Measurements from ENCODE around the gene FAM111B. TPM values are rescaled to one million over a fixed set of nuclear protein-coding genes. Genes with fewer than 3 reads are reported as not detected.

The FAM111B gene
- total and polyA plus RNA-seq, 2 of the 4 experiments (the other 2 are of a cell fraction): 3.2 to 9.3 TPM

GRCh38 chr11:59114344-59114743 is 7.3 kb downstream of the FAM111B start:
- H3K27ac ChIP-seq (ENCODE audit: insufficient read depth, low read length): no peak overlapping the region
- H3K56ac ChIP-seq (ENCODE audit: extremely low read depth, insufficient read depth, low read length): no peak overlapping the region
- CTCF ChIA-PET: no interaction called here
- no peak for TF ChIP-seq RFX5 (IDR thresholded peaks at IDR 0.05; ENCODE audit: low read depth, low read length)
- no peak for TF ChIP-seq USF2 (IDR thresholded peaks at IDR 0.05; ENCODE audit: low read depth, low read length)
- H4K5ac ChIP-seq (ENCODE audit: low read depth, low read length): no peak overlapping the region
- H2AFZ ChIP-seq (replicated peaks; ENCODE audit: low read length, poor library complexity): no peak overlapping the region
- peaks cover 6% of the 10 kb centered on the region; the same call in 1 of the 2 replicates for H3K36me3 ChIP-seq (ENCODE audit: control insufficient read depth, insufficient read depth, low read length)
- no TSS peak for BruUV-seq (replicated peaks)
- H3K27me3 ChIP-seq (ENCODE audit: control insufficient read depth, insufficient read depth, low read length): no peaks in the 10 kb centered on the region
- no peak overlapping the region for H3K4me2 ChIP-seq (ENCODE audit: low read depth, low read length)
- no peak overlapping the region for H2AK9ac ChIP-seq (replicated peaks; ENCODE audit: low read depth, low read length, poor library complexity)
- H3K9me3 ChIP-seq (ENCODE audit: control insufficient read depth, insufficient read depth, low read length): peaks cover 12% of the 10 kb centered on the region
- no peak overlapping the region for H4K8ac ChIP-seq (ENCODE audit: low read depth in 2 of 2, low read length in 2 of 2)
- in situ Hi-C loops (cut with MboI; ENCODE audit: low sequenced_read_pairs) (no loop called here), intact Hi-C loops (cut with micrococcal nuclease) (no loop called here), dilution Hi-C loops (cut with HindIII; ENCODE audit: low sequenced_read_pairs, unreplicated experiment) (no loop called here)
- H3K9me1 ChIP-seq (ENCODE audit: insufficient read depth, low read length): no peaks in the 10 kb centered on the region
- no peak overlapping the region for H2BK120ac ChIP-seq (ENCODE audit: low read depth, low read length)
- no peak overlapping the region for H3K14ac ChIP-seq (replicated peaks; ENCODE audit: low read depth, low read length)
- peaks cover 0 to 2% of the 10 kb centered on the region in 2 experiments; a peak in 2 of 4 replicates for H3K79me1 ChIP-seq (ENCODE audit: low read depth in 1 of 2, low read length in 2 of 2)
- H2BK15ac ChIP-seq (ENCODE audit: low read depth, low read length): no peak overlapping the region
- no peak overlapping the region for H3K9ac ChIP-seq (ENCODE audit: low read depth, low read length)
- ATAC-seq (ENCODE audit: low read depth) (no peak), DNase-seq (no peak)
- H2AK5ac ChIP-seq (ENCODE audit: low read depth, low read length): no peak overlapping the region
- H3K4me1 ChIP-seq (ENCODE audit: control insufficient read depth, insufficient read depth, low read length): no peaks in the 10 kb centered on the region
- no peak overlapping the region for H3K18ac ChIP-seq (ENCODE audit: low read depth, low read length)
- no peak overlapping the region; the same call in 1 of the 2 replicates for H3K23ac ChIP-seq (ENCODE audit: low read depth, low read length)
- no peak overlapping the region for H4K91ac ChIP-seq (ENCODE audit: insufficient read depth, low read depth, low read length)
- POLR2A ChIA-PET (ENCODE audit: unreplicated experiment): no interaction called here
- no CpG with 5 or more reads among the region's 3 CpGs for WGBS, 2 experiments (ENCODE audit: extremely low coverage in 2 of 2, insufficient read length in 1 of 2)
- no peak overlapping the region for H2BK5ac ChIP-seq (ENCODE audit: low read depth, low read length, poor library complexity, severe bottlenecking)
- H3K4me3 ChIP-seq (ENCODE audit: insufficient read depth, low read depth, low read length): no peak overlapping the region
- no peaks in the 10 kb centered on the region for H4K20me1 ChIP-seq (ENCODE audit: insufficient read depth, low read length)
- H3K4ac ChIP-seq (ENCODE audit: low read depth, low read length): no peak overlapping the region
- H2BK20ac ChIP-seq (ENCODE audit: low read depth, low read length): no peak overlapping the region
